H1 (cell line): ENCODE measurements around the gene MAPKAPK2. TPM values are rescaled to one million over a fixed set of nuclear protein-coding genes. Genes with fewer than 3 reads are reported as not detected.

ENCODE experiments used
- CTCF ChIA-PET: fragments of 300-600 bp; sonication (Branson Sonifier 250); formaldehyde crosslinking; loops from one replicate; lab custom pipeline; 2021; ENCODE audit not compliant: partially characterized antibody; lab: Charles Lee
- POLR2A ChIA-PET: fragments of 300-600 bp; sonication (Branson Sonifier 250); formaldehyde crosslinking; loops from one replicate; lab custom pipeline; 2021; ENCODE audit warnings: inconsistent platforms; ENCODE audit not compliant: partially characterized antibody; lab: Charles Lee
- DNase-seq, 2 experiments: peaks; one replicate each; pipeline versions ENCODE4 v3.0.0 to v3.0.0-alpha.2; 2010 to 2022; ENCODE audit warnings: low spot score in 2 of 2, low read depth in 1 of 2, mixed read lengths in 1 of 2
- FAIRE-seq: peaks from 2 replicates; lab custom pipeline; 2011; peaks lifted over from hg19 to GRCh38; lab: Jason Lieb, UNC
- H2AFZ ChIP-seq: 2 replicates; pipeline ENCODE4 v1.8.1; 2012; ENCODE audit warnings: low read length, inconsistent platforms
- H2AK5ac ChIP-seq: 2 replicates; pipeline ENCODE4 v1.6.1; 2013; ENCODE audit warnings: low read depth, low read length
- H2BK120ac ChIP-seq: replicated peaks from 2 replicates; pipeline ENCODE3; 2013; ENCODE audit warnings: low read depth, low read length, inconsistent platforms
- H2BK12ac ChIP-seq: 2 replicates; pipeline ENCODE4 v1.6.1; 2013; ENCODE audit warnings: low read depth, low read length
- H2BK15ac ChIP-seq: 2 replicates; pipeline ENCODE4 v1.6.1; 2013; ENCODE audit warnings: low read length
- H2BK20ac ChIP-seq: 2 replicates; pipeline ENCODE4 v1.6.1; 2013; ENCODE audit warnings: low read length
- H2BK5ac ChIP-seq: 2 replicates; pipeline ENCODE4 v1.6.1; 2013; ENCODE audit warnings: low read depth, low read length
- H3K14ac ChIP-seq: 2 replicates; pipeline ENCODE4 v1.6.1; 2013; ENCODE audit warnings: inconsistent platforms; ENCODE audit not compliant: insufficient read length
- H3K18ac ChIP-seq: 2 replicates; pipeline ENCODE4 v1.6.1; 2013; ENCODE audit warnings: low read length; ENCODE audit errors: extremely low read depth
- H3K23ac ChIP-seq: 2 replicates; pipeline ENCODE4 v1.6.1; 2013; ENCODE audit warnings: inconsistent platforms; ENCODE audit not compliant: insufficient read length
- H3K23me2 ChIP-seq: 2 replicates; pipeline ENCODE4 v1.6.1; 2013; ENCODE audit warnings: low read depth, low read length
- H3K27ac ChIP-seq: 2 replicates; pipeline ENCODE4 v1.6.1; 2011; ENCODE audit warnings: low read depth, low read length, inconsistent platforms
- H3K27me3 ChIP-seq, 4 experiments: replicated peaks in 1 of 4; 1 replicate in 1 of 4; 2 replicates in 3 of 4; pipeline versions ENCODE4 v1.6.1 to v1.8.1; 2011 to 2013; ENCODE audit warnings: low read length in 3 of 4, mild to moderate bottlenecking in 3 of 4, inconsistent platforms in 2 of 4, mixed read lengths in 2 of 4, moderate library complexity in 1 of 4; ENCODE audit not compliant: control insufficient read depth in 3 of 4, insufficient read depth in 3 of 4; ENCODE audit errors: extremely low read depth in 1 of 4
- H3K36me3 ChIP-seq, 4 experiments: 2 replicates each; pipeline versions ENCODE4 v1.6.1 to v1.8.1; 2011 to 2013; ENCODE audit warnings: mild to moderate bottlenecking in 4 of 4, low read length in 3 of 4, moderate library complexity in 2 of 4, control low read depth in 1 of 4, inconsistent platforms in 1 of 4; ENCODE audit not compliant: insufficient read depth in 4 of 4, control insufficient read depth in 2 of 4
- H3K4ac ChIP-seq: replicated peaks from 2 replicates; pipeline ENCODE3; 2013; ENCODE audit warnings: low read length, low read depth, mixed read lengths, inconsistent platforms; ENCODE audit not compliant: insufficient read length
- H3K4me1 ChIP-seq, 4 experiments: replicated peaks in 1 of 4; 1 replicate in 1 of 4; 2 replicates in 3 of 4; pipeline versions ENCODE4 v1.6.1 to v1.8.1; 2011 to 2013; ENCODE audit warnings: low read length in 3 of 4, inconsistent platforms in 2 of 4, mixed read lengths in 1 of 4; ENCODE audit not compliant: insufficient read depth in 4 of 4, control insufficient read depth in 3 of 4
- H3K4me2 ChIP-seq, 2 experiments: 2 replicates each; pipeline versions ENCODE4 v1.6.1 to v1.8.1; 2011 to 2013; ENCODE audit warnings: low read depth in 2 of 2, low read length in 2 of 2, control low read depth in 1 of 2, inconsistent platforms in 1 of 2, mild to moderate bottlenecking in 1 of 2; ENCODE audit not compliant: insufficient read depth in 1 of 2
- H3K4me3 ChIP-seq, 4 experiments: fragments of 200-600, 300-600 bp in 1 of 4; sonication (generic), shearing (Covaris generic), sonication (Bioruptor Twin) in 1 of 4; 2 replicates each; pipeline versions ENCODE4 v1.5.1 to v1.8.1; 2011 to 2016; ENCODE audit warnings: low read length in 4 of 4, low read depth in 3 of 4, control low read depth in 2 of 4, inconsistent platforms in 2 of 4, mild to moderate bottlenecking in 2 of 4, mixed read lengths in 1 of 4, moderate library complexity in 1 of 4; ENCODE audit not compliant: insufficient read depth in 2 of 4; ENCODE audit errors: extremely low read depth in 1 of 4
- H3K56ac ChIP-seq: replicated peaks from 2 replicates; pipeline ENCODE3; 2013; ENCODE audit warnings: low read depth, mild to moderate bottlenecking, mixed read lengths, low read length, inconsistent platforms; ENCODE audit not compliant: insufficient read length
- H3K79me1 ChIP-seq: 2 replicates; pipeline ENCODE4 v1.6.1; 2013; ENCODE audit warnings: low read depth, low read length, control low read depth
- H3K79me2 ChIP-seq, 2 experiments: 2 replicates each; pipeline versions ENCODE4 v1.6.1 to v1.8.1; 2012 to 2013; ENCODE audit warnings: low read length in 2 of 2, mild to moderate bottlenecking in 2 of 2, inconsistent platforms in 1 of 2; ENCODE audit not compliant: insufficient read depth in 2 of 2, control insufficient read depth in 1 of 2
- H3K9ac ChIP-seq, 4 experiments: replicated peaks in 1 of 4; 1 replicate in 1 of 4; 2 replicates in 3 of 4; pipeline versions ENCODE4 v1.6.1 to v1.8.1; 2011 to 2013; ENCODE audit warnings: low read depth in 3 of 4, low read length in 3 of 4, control low read depth in 2 of 4, mild to moderate bottlenecking in 2 of 4, moderate library complexity in 2 of 4, inconsistent platforms in 1 of 4; ENCODE audit errors: extremely low read depth in 1 of 4
- H3K9me3 ChIP-seq, 2 experiments: 2 replicates each; pipeline versions ENCODE4 v1.6.1 to v1.8.1; 2012 to 2013; ENCODE audit warnings: mild to moderate bottlenecking in 2 of 2, moderate library complexity in 2 of 2, control low read depth in 1 of 2, inconsistent platforms in 1 of 2, low read depth in 1 of 2, low read length in 1 of 2, mixed read lengths in 1 of 2; ENCODE audit not compliant: insufficient read depth in 2 of 2
- H4K20me1 ChIP-seq, 2 experiments: replicated peaks in 1 of 2; 2 replicates each; pipeline versions ENCODE3 to v1.8.1; 2011 to 2013; ENCODE audit warnings: inconsistent platforms in 2 of 2, low read length in 2 of 2, mild to moderate bottlenecking in 1 of 2; ENCODE audit not compliant: insufficient read depth in 2 of 2, control insufficient read depth in 1 of 2
- H4K5ac ChIP-seq: 2 replicates; pipeline ENCODE4 v1.6.1; 2013; ENCODE audit warnings: low read length, low read depth, mixed read lengths, inconsistent platforms; ENCODE audit not compliant: insufficient read length
- H4K8ac ChIP-seq: 2 replicates; pipeline ENCODE4 v1.8.0; 2013; ENCODE audit warnings: mild to moderate bottlenecking, moderate library complexity, low read length, inconsistent platforms; ENCODE audit not compliant: insufficient read depth; ENCODE audit errors: extremely low read depth
- H4K91ac ChIP-seq: replicated peaks from 2 replicates; pipeline ENCODE3; 2013; ENCODE audit warnings: low read length, mixed read lengths, inconsistent platforms; ENCODE audit not compliant: insufficient read length
- FOSL1 ChIP-seq: IDR thresholded peaks from 2 replicates; pipeline ENCODE4 v1.6.1; 2011; ENCODE audit warnings: mild to moderate bottlenecking, low read depth, low read length, moderate library complexity; ENCODE audit not compliant: insufficient read depth
- KDM1A ChIP-seq: fragments of 200-600, 300-600 bp; sonication (generic); IDR thresholded peaks from 2 replicates; pipeline ENCODE4 v1.7.1; 2016; ENCODE audit warnings: mild to moderate bottlenecking, low read length, borderline replicate concordance
- PHF8 ChIP-seq: fragments of 200-600 bp; sonication (generic); conservative IDR thresholded peaks from 2 replicates; pipeline ENCODE4 v1.7.1; 2012; ENCODE audit warnings: low read depth, mild to moderate bottlenecking, inconsistent platforms, low read length, moderate library complexity
- POU5F1 ChIP-seq: IDR thresholded peaks from 2 replicates; pipeline ENCODE4 v1.6.1; 2011; ENCODE audit warnings: low read depth, mild to moderate bottlenecking, low read length, moderate library complexity
- RBBP5 ChIP-seq: IDR thresholded peaks from 2 replicates; pipeline ENCODE4 v1.7.1; 2012; ENCODE audit warnings: low read depth, mild to moderate bottlenecking, inconsistent platforms, low read length, moderate library complexity, borderline replicate concordance
- RFX5 ChIP-seq: IDR thresholded peaks from 2 replicates; pipeline ENCODE4 v1.6.1; 2011; ENCODE audit warnings: low read depth, low read length, improper control_type of control experiment, borderline replicate concordance
- SIRT6 ChIP-seq: IDR thresholded peaks from one replicate; pipeline ENCODE4 v1.7.1; 2012; ENCODE audit warnings: low read length, inconsistent platforms
- TAF1 ChIP-seq: IDR thresholded peaks from 2 replicates; pipeline ENCODE4 v1.6.1; 2011; ENCODE audit warnings: mild to moderate bottlenecking, low read depth, low read length
- TAF7 ChIP-seq: optimal IDR thresholded peaks from 2 replicates; pipeline ENCODE3; 2011; ENCODE audit warnings: low read depth, mild to moderate bottlenecking, inconsistent platforms, low read length, moderate library complexity, borderline replicate concordance
- TCF12 ChIP-seq: IDR thresholded peaks from 2 replicates; pipeline ENCODE4 v1.6.1; 2011; ENCODE audit warnings: low read depth, mild to moderate bottlenecking, low read length
- WGBS, 2 experiments: shearing (Covaris generic) in 1 of 2; methylation state at CpG; one replicate each; pipeline versions ENCODE4 v1.1.6 to v1.1.7; 2013 to 2015; ENCODE audit warnings: low lambda C conversion rate in 2 of 2, mixed read lengths in 2 of 2, inconsistent platforms in 1 of 2, low coverage in 1 of 2, missing lambda C conversion rate in 1 of 2; ENCODE audit not compliant: insufficient replicate concordance in 2 of 2, insufficient coverage in 1 of 2, insufficient read length in 1 of 2; ENCODE audit errors: extremely low coverage in 1 of 2, missing lambda C conversion rate in 1 of 2; 5-methylcytosine and 5-hydroxymethylcytosine counted together
- polyA plus RNA-seq, 7 experiments: library from polyadenylated mRNA; depleted of rRNA in 3 of 7; stranded (reverse) in 5 of 7; unstranded in 2 of 7; fragments of >200 nt in 5 of 7; fragments of 200-250 nt in 2 of 7; gene quantifications; 1 replicate in 5 of 7; 2 replicates in 1 of 7; 4 replicates in 1 of 7; pipeline versions ENCODE4 v1.2.1 to v1.2.3, GENCODE V29; 2011 to 2013; ENCODE audit warnings: missing spikeins in 2 of 7, mixed read lengths in 2 of 7
- total RNA-seq: library from RNA; stranded (reverse); fragmentation: NEBNext Ultra II Directional; extraction: Animal tissue kit (Norgen Biotek cat#: 25700); gene quantifications from 2 replicates; pipeline ENCODE4 v1.2.1, GENCODE V29; 2021
- TF ChIP-seq, protein P1 (sequence below): IDR thresholded peaks from 2 replicates; pipeline ENCODE4 v1.6.1; 2011; ENCODE audit warnings: low read length, improper control_type of control experiment

MAPKAPK2 gene
- total and polyA plus RNA-seq, 2 of the 8 experiments (the other 6 are each of a cell fraction or from before 2014, with no cell fraction given): 27.5 to 44.9 TPM

- no peaks in the 10 kb centered on the region for H3K79me1 ChIP-seq
- no peak overlapping the region for H3K4me3 ChIP-seq
- no peak overlapping the region for H4K91ac ChIP-seq
- H2AFZ ChIP-seq: no peak overlapping the region
- H3K36me3 ChIP-seq: no peaks in the 10 kb centered on the region
- H3K4me2 ChIP-seq: no peak overlapping the region
- no peak overlapping the region for H3K9ac ChIP-seq
- H2BK120ac ChIP-seq: no peak overlapping the region
- H3K18ac ChIP-seq: no peak overlapping the region
- peaks cover 0 to 10% (median 3%) of the 10 kb centered on the region in 4 experiments; a peak in 5 of 7 replicates for H3K27me3 ChIP-seq
- no peak overlapping the region for H3K56ac ChIP-seq
- H3K9me3 ChIP-seq: no peaks in the 10 kb centered on the region
- no peaks in the 10 kb centered on the region for H3K79me2 ChIP-seq
- H3K27ac ChIP-seq: no peak overlapping the region
- POLR2A ChIA-PET: interaction anchor here (0.6 kb wide), 1 partner anchor 51 kb away, joined by 3 read pairs; no protein-coding TSS in a partner anchor
- H2BK15ac ChIP-seq: no peak overlapping the region
- no peak overlapping the region for H2BK5ac ChIP-seq
- no peaks in the 10 kb centered on the region; the same call in 1 of the 2 replicates for H3K23me2 ChIP-seq
- no peak overlapping the region for H2BK12ac ChIP-seq
- H3K4me1 ChIP-seq: no peaks in the 10 kb centered on the region; a peak in 2 of 7 replicates
- no peak overlapping the region for H3K14ac ChIP-seq
- H4K8ac ChIP-seq: no peak overlapping the region
- no peak overlapping the region for H2BK20ac ChIP-seq
- no peak overlapping the region for H3K23ac ChIP-seq
- WGBS, 2 experiments: 61% methylated on average over 3 of the region's 3 CpGs; no CpG with 5 or more reads in 1 of the 2 experiments
- no peak overlapping the region for H2AK5ac ChIP-seq
- no peak overlapping the region for H3K4ac ChIP-seq
- TF ChIP-seq KDM1A (no peak), FOSL1 (no peak), SIRT6 (no peak), PHF8 (no peak), POU5F1 (no peak), RFX5 (no peak), TAF1 (no peak), TAF7 (no peak), TCF12 (no peak), RBBP5 (no peak)
- TF ChIP-seq, protein P1, sequence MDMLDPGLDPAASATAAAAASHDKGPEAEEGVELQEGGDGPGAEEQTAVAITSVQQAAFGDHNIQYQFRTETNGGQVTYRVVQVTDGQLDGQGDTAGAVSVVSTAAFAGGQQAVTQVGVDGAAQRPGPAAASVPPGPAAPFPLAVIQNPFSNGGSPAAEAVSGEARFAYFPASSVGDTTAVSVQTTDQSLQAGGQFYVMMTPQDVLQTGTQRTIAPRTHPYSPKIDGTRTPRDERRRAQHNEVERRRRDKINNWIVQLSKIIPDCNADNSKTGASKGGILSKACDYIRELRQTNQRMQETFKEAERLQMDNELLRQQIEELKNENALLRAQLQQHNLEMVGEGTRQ: no peak
- no peak overlapping the region for H4K5ac ChIP-seq
- no peak for DNase-seq
- FAIRE-seq: no peak
- H4K20me1 ChIP-seq: no peaks in the 10 kb centered on the region
- CTCF ChIA-PET: interaction anchor here (0.6 to 23.8 kb wide), 15 partner anchors 4 to 201 kb away, joined by 3 to 666 read pairs (median 9); partner anchors contain the start of genes DYRK3, EIF2D and MAPKAPK2
Measured at GRCh38 chr1:206666031-206666561, 18.6 kb upstream of the MAPKAPK2 start.
